CD4-positive, alpha-beta T cell treated with Interleukin-1 beta for 1 hour (primary cell): ENCODE data around the gene TEKT5.
"Not testable (repeated sequence)": the region's sequence is repeated elsewhere in the genome, so short reads cannot be mapped to it uniquely, and the experiment has no call there.

Experiments
- DNase-seq, 2 donors: peaks; one replicate each; pipeline ENCODE4 v3.0.0-alpha.2; 2020 to 2022

TEKT5 gene

DNA sequence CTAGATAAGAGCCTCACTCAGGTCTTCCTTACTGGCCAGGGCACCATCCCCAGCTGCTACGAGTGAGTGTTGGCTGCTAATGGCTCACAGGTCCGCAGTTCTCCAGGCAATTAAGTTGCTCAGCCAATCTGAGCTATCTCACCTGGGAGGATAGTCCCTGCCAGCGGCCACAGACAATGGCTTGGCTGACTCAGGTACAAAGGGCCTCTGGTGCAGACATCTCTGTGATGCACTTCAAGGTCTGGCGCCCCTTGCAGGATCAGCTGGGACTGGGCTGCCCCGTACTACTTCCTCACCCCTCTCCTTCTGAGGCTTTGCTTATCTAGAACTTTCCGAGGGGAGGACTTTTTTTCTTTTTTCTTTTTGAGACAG, 65.2 kb downstream of the TEKT5 start:
- DNase-seq = no peak

DNA sequence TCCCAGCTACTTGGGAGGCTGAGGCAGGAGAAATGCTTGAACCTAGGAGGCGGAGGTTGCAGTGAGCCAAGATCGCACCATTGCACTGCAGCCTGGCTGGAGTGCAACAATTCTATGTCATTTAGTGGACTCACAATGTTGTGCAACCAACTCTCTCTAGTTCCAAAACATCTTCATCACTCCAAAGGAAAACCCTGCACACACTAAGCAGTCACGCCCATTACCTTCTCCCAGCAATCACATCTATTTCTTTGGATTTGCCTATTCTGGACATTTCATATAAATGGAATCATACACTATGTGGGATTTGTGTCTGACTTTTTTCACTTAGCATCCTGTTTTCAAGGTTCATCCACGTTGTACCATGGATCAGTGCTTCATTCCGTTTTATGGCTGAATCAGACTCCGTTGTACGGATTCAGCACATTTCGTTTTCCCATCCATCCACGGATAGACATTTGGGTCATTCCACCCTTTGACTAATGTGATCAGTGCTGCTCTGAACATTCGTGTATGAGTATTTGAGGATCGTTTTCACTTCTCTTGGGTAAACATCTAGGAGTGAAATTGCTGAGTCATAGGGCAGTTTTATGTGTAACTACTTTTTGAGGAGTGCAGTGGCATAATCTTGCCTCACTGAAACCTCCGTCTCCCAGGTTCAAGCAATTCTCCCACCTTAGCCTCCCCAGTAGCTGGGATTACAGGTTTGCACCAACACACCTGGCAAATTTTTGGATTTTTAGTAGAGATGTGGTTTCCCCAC, 69.0 kb downstream of the TEKT5 start:
- no peak for DNase-seq

DNA sequence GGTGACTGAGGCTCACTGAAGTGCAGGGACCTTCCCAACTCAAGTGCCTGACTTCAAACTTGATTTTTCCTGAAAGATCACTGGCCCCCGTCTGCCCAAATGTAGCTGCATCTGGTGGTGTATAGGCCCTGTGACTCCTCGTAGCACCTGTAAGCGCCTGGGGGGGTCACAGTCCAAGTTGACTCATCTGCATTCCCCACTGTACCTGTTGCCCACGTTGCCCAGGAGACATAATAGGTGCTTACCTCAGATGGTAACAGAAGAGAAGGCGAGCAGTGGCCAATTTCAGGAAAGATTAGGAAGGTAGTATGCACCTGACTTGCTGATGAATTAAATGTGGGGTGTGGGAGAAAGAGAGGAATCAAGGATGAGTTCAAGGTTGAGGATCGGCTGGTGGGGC, 70.2 kb downstream of the TEKT5 start:
- DNase-seq = no peak

GRCh38 chr16:10623059-10623458, 71.7 kb downstream of the TEKT5 start:
- DNase-seq = no peak

GRCh38 chr16:10622036-10622921, 72.5 kb downstream of the TEKT5 start:
- DNase-seq = no peak

GRCh38 chr16:10621216-10621949, 73.3 kb downstream of the TEKT5 start:
- not testable (repeated sequence) for DNase-seq

- no peak for DNase-seq
Measured at GRCh38 chr16:10620120-10620519, 74.6 kb downstream of the TEKT5 start.

DNA sequence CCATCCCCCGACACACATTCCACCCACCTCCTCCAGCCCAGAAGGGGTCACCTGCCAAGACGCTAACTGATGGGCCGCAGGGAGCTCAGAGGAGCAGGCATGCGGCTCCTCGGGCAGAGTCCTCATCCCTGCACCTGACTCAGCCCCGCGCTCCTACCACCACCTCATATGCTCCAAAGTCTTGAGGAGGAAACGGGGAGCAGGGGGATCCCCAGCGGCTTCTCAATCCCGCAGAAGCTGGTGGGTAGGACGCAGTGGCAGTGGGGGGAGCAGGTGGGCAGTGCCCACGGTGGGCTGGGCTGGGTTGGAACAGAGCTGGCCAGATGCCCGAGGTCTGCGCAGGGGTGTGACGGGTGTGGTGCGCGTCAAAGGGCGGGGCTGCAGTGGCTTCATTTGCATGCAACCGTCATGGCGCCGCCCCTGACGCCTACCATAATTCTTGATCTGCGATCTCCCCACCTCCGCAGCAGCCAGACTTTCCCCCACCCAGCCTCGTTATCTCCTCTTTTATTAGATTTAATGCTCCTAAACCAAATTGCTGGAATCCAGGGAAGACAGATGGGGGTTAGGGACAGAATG, 75.4 kb downstream of the TEKT5 start:
- DNase-seq = peak in 1 of 2 donors; percentile 36

DNA sequence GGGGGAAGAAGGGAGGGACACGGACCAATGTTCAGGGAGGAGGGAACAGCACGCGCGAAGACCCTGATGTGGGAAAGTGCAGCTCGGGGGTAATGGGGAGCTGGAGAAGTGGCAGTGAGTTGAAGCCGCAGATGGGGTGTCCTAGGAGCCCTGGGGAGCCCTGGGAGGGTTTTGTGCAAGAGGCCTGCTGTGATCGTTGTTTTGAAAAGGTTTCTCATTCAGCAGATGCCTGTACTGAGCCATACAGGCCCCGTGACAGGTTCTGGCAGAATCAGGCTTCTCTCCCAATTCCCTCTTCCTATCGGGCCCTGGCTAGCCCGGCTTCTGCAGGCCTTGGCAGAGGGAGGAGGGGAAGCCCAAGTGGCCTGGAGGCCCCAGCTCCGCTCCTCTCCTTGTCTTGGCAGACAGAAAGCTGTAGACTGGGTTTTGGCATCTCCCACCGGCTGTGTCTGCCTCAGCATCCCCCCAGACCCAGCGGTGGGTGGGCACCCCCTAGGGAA, 76.0 kb downstream of the TEKT5 start:
- no peak for DNase-seq

- DNase-seq = no peak
Measured at GRCh38 chr16:10617662-10618420, 76.9 kb downstream of the TEKT5 start.

GRCh38 chr16:10616756-10617640, 77.7 kb downstream of the TEKT5 start:
- no peak for DNase-seq

GRCh38 chr16:10616419-10616755, 78.3 kb downstream of the TEKT5 start:
- no peak for DNase-seq

DNA sequence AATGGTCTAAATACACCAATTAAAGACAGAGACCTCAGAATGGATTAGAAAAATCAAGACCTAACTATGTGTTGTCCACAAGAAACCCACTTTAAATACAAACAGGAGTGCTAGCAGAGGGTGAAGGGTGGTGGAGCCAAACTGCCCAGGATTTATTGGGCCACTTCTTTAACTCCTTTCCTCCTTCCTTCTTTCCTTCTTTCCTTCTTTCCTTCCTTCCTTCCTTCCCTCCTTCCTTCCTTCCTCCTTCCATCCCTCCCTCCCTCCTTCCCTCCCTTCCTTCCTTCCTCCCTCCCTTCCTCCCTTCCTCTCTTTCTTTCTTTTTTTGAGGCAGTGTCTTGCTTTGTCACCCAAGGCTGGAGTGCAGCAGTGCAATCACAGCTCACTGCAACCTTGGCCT, 80.0 kb downstream of the TEKT5 start:
- DNase-seq = no peak

DNA sequence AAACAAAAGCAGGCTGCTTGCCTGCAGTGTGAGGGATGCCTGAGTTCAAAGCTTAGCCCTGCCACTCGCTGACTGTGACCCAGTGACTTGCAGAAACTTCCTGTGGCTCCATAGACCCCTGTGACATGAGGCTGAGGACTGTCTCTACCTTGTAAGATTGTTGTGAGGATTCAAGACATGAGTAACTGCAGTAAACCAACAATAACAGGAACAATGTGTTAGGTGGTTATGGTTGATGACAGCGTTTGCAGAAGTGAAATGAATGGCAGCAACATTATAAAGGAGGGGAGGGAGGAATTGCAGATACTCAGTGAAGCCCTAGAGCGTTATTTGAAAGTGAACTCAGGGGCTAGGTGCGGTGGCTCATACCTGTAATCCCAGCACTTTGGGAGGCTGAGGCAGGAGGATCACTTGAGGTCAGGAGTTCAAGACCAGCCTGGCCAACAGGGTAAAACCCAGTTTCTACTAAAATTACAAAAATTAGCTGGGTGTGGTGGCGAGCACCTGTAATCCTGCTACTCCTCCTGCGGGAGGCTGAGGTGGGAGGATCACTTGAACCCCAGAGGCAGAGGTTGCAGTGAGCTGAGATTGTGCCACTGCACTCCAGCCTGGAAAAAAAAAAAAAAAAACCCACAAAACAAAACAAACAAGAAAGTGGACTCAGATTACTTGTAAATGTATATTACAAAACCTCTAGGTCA, 80.8 kb downstream of the TEKT5 start:
- DNase-seq = peak in 1 of 2 donors; percentile 10

- no peak for DNase-seq
Measured at GRCh38 chr16:10612649-10613179, 82.0 kb downstream of the TEKT5 start.

DNA sequence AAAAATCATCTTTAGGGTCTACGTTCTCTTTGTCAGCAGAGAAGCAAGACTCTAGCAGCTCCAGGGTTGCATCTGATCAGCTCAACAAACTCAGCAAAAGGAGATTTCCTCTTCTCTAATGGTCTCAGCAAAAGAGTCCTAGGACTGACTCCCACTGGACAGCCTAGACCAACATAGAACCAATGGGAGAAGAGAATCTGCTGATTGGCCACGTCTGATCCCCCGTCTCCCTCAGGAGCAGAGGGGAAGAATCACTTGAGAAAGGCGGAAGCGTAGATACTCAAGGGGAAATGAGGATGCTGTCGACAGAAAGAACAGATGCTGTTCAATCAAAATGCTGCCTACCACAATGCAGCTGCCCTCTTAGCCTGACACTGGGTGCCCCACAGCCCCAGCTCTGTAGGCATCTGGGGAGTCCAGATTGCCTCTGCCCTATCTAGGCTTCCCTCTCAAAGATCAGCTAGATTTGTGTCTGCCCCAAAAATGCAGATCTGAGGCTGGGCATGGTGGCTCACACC, 82.8 kb downstream of the TEKT5 start:
- DNase-seq = no peak

- no peak for DNase-seq
Measured at GRCh38 chr16:10610499-10611184, 84.1 kb downstream of the TEKT5 start.

GRCh38 chr16:10609402-10609774, 85.3 kb downstream of the TEKT5 start:
- no peak for DNase-seq

- no peak for DNase-seq
Measured at GRCh38 chr16:10608687-10609401, 85.9 kb downstream of the TEKT5 start.
